ENCODE results near the gene SCN2A.

SCN2A gene

DNA sequence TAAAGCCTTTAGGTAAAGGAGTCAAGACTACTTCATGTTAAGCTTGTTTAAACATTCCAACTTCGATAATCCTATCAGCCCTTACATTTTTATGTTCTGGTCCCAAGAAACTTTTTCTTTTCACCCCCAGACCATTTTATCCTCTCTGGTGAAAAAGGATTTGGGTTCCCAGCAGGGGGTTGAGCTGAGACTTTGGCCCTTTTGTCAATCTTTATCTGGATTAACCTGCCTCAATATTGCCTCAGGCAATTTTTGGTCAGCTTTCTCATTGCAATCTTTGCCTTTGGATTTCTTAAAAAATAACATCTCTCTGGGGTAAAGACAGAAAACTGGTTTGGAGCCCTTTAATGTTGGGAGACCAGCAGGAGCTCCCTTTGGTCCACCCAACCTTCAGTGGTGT lies 196.4 kb downstream of the SCN2A start:
- Histone ChIP-seq H3K9ac (ENCODE audit: low read length) (no peak overlapping the region), H3K27me3 (ENCODE audit: control insufficient read depth, insufficient read depth, low read length) (no peaks in the 10 kb centered on the region), H3K36me3 (ENCODE audit: control insufficient read depth, insufficient read depth, low read length) (no peaks in the 10 kb centered on the region), H3K4me1 (ENCODE audit: control insufficient read depth, insufficient read depth, low read length) (no peaks in the 10 kb centered on the region), H3K4me3 (ENCODE audit: low read length) (no peak overlapping the region), H3K27ac (ENCODE audit: low read depth, low read length) (no peak overlapping the region)

DNA sequence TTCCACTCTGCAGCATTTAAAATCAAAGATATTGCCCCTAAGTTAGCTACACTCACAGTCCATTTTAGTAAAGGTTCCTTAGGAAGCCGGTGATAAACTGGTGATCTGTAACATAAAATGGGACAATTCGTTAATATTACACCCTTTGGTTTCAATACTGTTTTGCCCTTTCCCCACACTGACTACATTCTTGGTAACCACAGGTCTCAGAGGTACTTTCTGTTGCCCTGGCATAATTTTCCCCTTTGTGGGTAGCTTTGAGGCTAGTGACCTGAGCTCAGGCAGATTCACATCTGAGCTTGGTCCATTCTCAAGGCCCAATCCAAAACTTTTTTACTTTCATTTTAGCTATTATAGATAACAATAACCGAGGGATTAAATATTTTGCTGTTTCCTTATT lies 197.3 kb downstream of the SCN2A start:
- H3K4me1 ChIP-seq (ENCODE audit: control insufficient read depth, insufficient read depth, low read length), result no peaks in the 10 kb centered on the region
- H3K4me3 ChIP-seq (ENCODE audit: low read length), result no peak overlapping the region
- no peaks in the 10 kb centered on the region for H3K36me3 ChIP-seq (ENCODE audit: control insufficient read depth, insufficient read depth, low read length)
- H3K27me3 ChIP-seq (ENCODE audit: control insufficient read depth, insufficient read depth, low read length), result no peaks in the 10 kb centered on the region
- H3K27ac ChIP-seq (ENCODE audit: low read depth, low read length), result no peak overlapping the region
- H3K9ac ChIP-seq (ENCODE audit: low read length), result no peak overlapping the region

DNA sequence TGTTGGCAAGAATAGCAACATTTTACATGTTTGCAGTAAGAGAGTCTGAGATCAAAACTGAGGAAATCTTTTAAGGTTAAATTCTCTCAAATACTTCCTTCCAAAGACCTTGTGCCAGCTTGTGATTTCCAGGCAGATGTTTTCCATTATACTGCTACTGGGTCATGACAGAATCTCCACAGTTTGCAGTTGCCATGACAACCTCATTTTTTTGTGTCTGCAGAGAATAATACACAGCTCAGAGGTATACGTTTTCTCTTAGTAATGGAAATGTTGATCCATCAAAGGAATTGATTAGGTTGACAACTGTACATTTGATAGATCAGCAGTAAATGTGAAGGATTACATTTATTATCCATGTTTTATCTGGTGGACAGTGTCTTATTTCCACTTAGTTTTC lies 201.2 kb downstream of the SCN2A start:
- Histone ChIP-seq H3K9ac (ENCODE audit: low read length) (no peak overlapping the region), H3K4me3 (ENCODE audit: low read length) (no peak overlapping the region), H3K27ac (ENCODE audit: low read depth, low read length) (no peak overlapping the region), H3K27me3 (ENCODE audit: control insufficient read depth, insufficient read depth, low read length) (no peaks in the 10 kb centered on the region), H3K36me3 (ENCODE audit: control insufficient read depth, insufficient read depth, low read length) (no peaks in the 10 kb centered on the region), H3K4me1 (ENCODE audit: control insufficient read depth, insufficient read depth, low read length) (no peaks in the 10 kb centered on the region)
